ENCODE results near the gene SPEM3. TPM values are rescaled to one million over a fixed set of nuclear protein-coding genes. Genes with fewer than 3 reads are reported as not detected.

SPEM3 gene
- total RNA-seq, 1 donor from 2014 or later = not detected

GRCh38 chr17:7404737-7405349 lies 23.8 kb upstream of the SPEM3 start:
- TF ChIP-seq CTCF (IDR thresholded peaks at IDR 0.05; ENCODE audit: unreplicated experiment) = no peak
- peak overlapping the region; percentile 83 for H3K4me3 Mint-ChIP-seq (ENCODE audit: low read depth)
- peak overlapping the region; percentile 97 for H3K27ac Mint-ChIP-seq
- peaks cover 11% of the 10 kb centered on the region for H3K36me3 Mint-ChIP-seq (ENCODE audit: insufficient read depth)
- peaks cover 26% of the 10 kb centered on the region for H3K27me3 Mint-ChIP-seq
- peaks cover 12% of the 10 kb centered on the region for H3K4me1 Mint-ChIP-seq (ENCODE audit: low read depth)
- H3K9me3 Mint-ChIP-seq (ENCODE audit: low read depth) = no peaks in the 10 kb centered on the region
- no peak for DNase-seq (ENCODE audit: low spot score, unreplicated experiment)

- peak overlapping the region; percentile 35 for H3K27ac Mint-ChIP-seq
- TF ChIP-seq CTCF (IDR thresholded peaks at IDR 0.05; ENCODE audit: unreplicated experiment) = no peak
- H3K27me3 Mint-ChIP-seq = peaks cover 27% of the 10 kb centered on the region
- H3K36me3 Mint-ChIP-seq (ENCODE audit: insufficient read depth) = peaks cover 15% of the 10 kb centered on the region
- no peak for DNase-seq (ENCODE audit: low spot score, unreplicated experiment)
- H3K9me3 Mint-ChIP-seq (ENCODE audit: low read depth) = no peaks in the 10 kb centered on the region
- peak overlapping the region; percentile 72 for H3K4me3 Mint-ChIP-seq (ENCODE audit: low read depth)
- peaks cover 12% of the 10 kb centered on the region for H3K4me1 Mint-ChIP-seq (ENCODE audit: low read depth)
Observed at GRCh38 chr17:7405350-7406234, 23.1 kb upstream of the SPEM3 start.

- peak overlapping the region; percentile 35 for H3K27ac Mint-ChIP-seq
- peaks cover 12% of the 10 kb centered on the region for H3K4me1 Mint-ChIP-seq (ENCODE audit: low read depth)
Observed at GRCh38 chr17:7406235-7406825, 22.3 kb upstream of the SPEM3 start.

GRCh38 chr17:7407082-7407481 lies 21.6 kb upstream of the SPEM3 start:
- no peak for DNase-seq (ENCODE audit: low spot score, unreplicated experiment)
- peaks cover 13% of the 10 kb centered on the region for H3K36me3 Mint-ChIP-seq (ENCODE audit: insufficient read depth)
- no peaks in the 10 kb centered on the region for H3K9me3 Mint-ChIP-seq (ENCODE audit: low read depth)
- no peak overlapping the region for H3K4me3 Mint-ChIP-seq (ENCODE audit: low read depth)
- H3K27ac Mint-ChIP-seq = no peak overlapping the region
- H3K4me1 Mint-ChIP-seq (ENCODE audit: low read depth) = peaks cover 10% of the 10 kb centered on the region
- peaks cover 27% of the 10 kb centered on the region for H3K27me3 Mint-ChIP-seq
- TF ChIP-seq CTCF (IDR thresholded peaks at IDR 0.05; ENCODE audit: unreplicated experiment) = no peak

More at GRCh38 chr17:7406235-7406825, 22.3 kb upstream of the SPEM3 start:
- no peaks in the 10 kb centered on the region for H3K9me3 Mint-ChIP-seq (ENCODE audit: low read depth)
- DNase-seq (ENCODE audit: low spot score, unreplicated experiment) = no peak
- H3K4me3 Mint-ChIP-seq (ENCODE audit: low read depth) = peak overlapping the region; percentile 70
- peaks cover 15% of the 10 kb centered on the region for H3K36me3 Mint-ChIP-seq (ENCODE audit: insufficient read depth)
- no peak for TF ChIP-seq CTCF (IDR thresholded peaks at IDR 0.05; ENCODE audit: unreplicated experiment)
- H3K27me3 Mint-ChIP-seq = peaks cover 27% of the 10 kb centered on the region
